ENCODE results near the gene CEMIP.

The CEMIP gene

DNA sequence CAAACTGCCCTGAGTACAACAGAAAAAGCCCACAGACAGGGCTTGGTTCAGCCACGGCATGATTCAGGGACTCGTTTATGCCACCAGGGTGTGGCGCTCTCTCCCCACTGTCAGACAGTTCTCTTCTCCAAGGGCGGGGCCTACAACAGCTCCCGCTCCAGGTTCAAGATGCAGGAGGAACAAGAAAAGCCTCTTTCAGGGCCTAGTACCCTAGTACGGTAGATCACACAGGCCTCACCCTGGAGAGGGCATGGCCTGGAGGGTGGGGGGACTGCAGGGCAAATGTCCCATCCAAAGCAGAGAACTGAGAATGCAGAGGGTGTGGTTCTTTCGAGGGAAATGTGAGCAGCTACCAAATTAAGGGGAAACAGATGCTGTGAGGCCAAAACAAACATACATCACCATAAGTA lies 198.5 kb downstream of the CEMIP start:
- H3K9ac ChIP-seq (ENCODE audit: low read length in 2 of 2) = no peak overlapping the region

GRCh38 chr15:80978685-80979329 lies 199.6 kb downstream of the CEMIP start:
- H3K27me3 ChIP-seq (ENCODE audit: control insufficient read depth in 1 of 2, insufficient read depth in 2 of 2, low read length in 2 of 2) = no peaks in the 10 kb centered on the region
- no peaks in the 10 kb centered on the region for H3K9me3 ChIP-seq (ENCODE audit: control insufficient read depth in 2 of 2, low read length in 2 of 2)
- H3K4me1 ChIP-seq (ENCODE audit: control insufficient read depth, insufficient read depth, low read length) = peaks cover 5% of the 10 kb centered on the region
- no peak overlapping the region for H3K4me3 ChIP-seq (ENCODE audit: low read length in 2 of 2)
- no peak overlapping the region for H3K27ac ChIP-seq (ENCODE audit: low read length)
- H3K36me3 ChIP-seq (ENCODE audit: control insufficient read depth in 2 of 2, insufficient read depth in 2 of 2, low read length in 2 of 2) = peaks cover 22% of the 10 kb centered on the region in 2 donors
- H3K9ac ChIP-seq (ENCODE audit: low read length in 2 of 2) = no peak overlapping the region

More for the DNA sequence above, 198.5 kb downstream of the CEMIP start:
- H3K36me3 ChIP-seq (ENCODE audit: control insufficient read depth in 2 of 2, insufficient read depth in 2 of 2, low read length in 2 of 2) = peaks cover 22% of the 10 kb centered on the region in 2 donors
- no peaks in the 10 kb centered on the region for H3K27me3 ChIP-seq (ENCODE audit: control insufficient read depth in 1 of 2, insufficient read depth in 2 of 2, low read length in 2 of 2)
- peaks cover 5% of the 10 kb centered on the region for H3K4me1 ChIP-seq (ENCODE audit: control insufficient read depth, insufficient read depth, low read length)
- no peak overlapping the region for H3K4me3 ChIP-seq (ENCODE audit: low read length in 2 of 2)
- H3K9me3 ChIP-seq (ENCODE audit: control insufficient read depth in 2 of 2, low read length in 2 of 2) = no peaks in the 10 kb centered on the region
- H3K27ac ChIP-seq (ENCODE audit: low read length) = no peak overlapping the region

GRCh38 chr15:80979538-80980200 lies 200.5 kb downstream of the CEMIP start:
- peaks cover 22% of the 10 kb centered on the region in 2 donors for H3K36me3 ChIP-seq (ENCODE audit: control insufficient read depth in 2 of 2, insufficient read depth in 2 of 2, low read length in 2 of 2)
- no peaks in the 10 kb centered on the region for H3K9me3 ChIP-seq (ENCODE audit: control insufficient read depth in 2 of 2, low read length in 2 of 2)
- no peak overlapping the region for H3K4me3 ChIP-seq (ENCODE audit: low read length in 2 of 2)
- H3K27me3 ChIP-seq (ENCODE audit: control insufficient read depth in 1 of 2, insufficient read depth in 2 of 2, low read length in 2 of 2) = no peaks in the 10 kb centered on the region
- no peak overlapping the region for H3K9ac ChIP-seq (ENCODE audit: low read length in 2 of 2)
- peaks cover 5% of the 10 kb centered on the region for H3K4me1 ChIP-seq (ENCODE audit: control insufficient read depth, insufficient read depth, low read length)
- H3K27ac ChIP-seq (ENCODE audit: low read length) = no peak overlapping the region

DNA sequence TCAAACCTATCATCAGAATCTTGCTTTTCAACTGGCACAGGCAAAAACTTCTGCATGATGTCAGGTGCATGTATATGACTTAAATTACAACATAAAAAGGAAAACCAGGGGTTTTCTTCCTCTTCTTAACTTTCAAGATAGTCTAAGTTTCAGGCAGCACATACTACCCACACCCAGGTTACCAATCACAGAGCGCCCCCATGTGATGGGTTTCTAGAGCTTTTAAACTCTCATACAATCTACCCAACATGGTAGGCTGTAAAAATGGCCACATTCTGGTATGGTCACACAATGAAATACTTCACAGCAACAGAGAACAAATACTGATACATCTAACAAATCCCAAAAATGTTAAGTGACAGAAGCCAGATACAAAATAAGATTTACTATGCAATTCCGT lies 203.0 kb downstream of the CEMIP start:
- H3K9ac ChIP-seq (ENCODE audit: low read length in 2 of 2) = no peak overlapping the region
- no peaks in the 10 kb centered on the region for H3K9me3 ChIP-seq (ENCODE audit: control insufficient read depth in 2 of 2, low read length in 2 of 2)
- H3K4me1 ChIP-seq (ENCODE audit: control insufficient read depth, insufficient read depth, low read length) = peaks cover 10% of the 10 kb centered on the region
- H3K27me3 ChIP-seq (ENCODE audit: control insufficient read depth in 1 of 2, insufficient read depth in 2 of 2, low read length in 2 of 2) = no peaks in the 10 kb centered on the region
- no peak overlapping the region for H3K4me3 ChIP-seq (ENCODE audit: low read length in 2 of 2)
- H3K36me3 ChIP-seq (ENCODE audit: control insufficient read depth in 2 of 2, insufficient read depth in 2 of 2, low read length in 2 of 2) = peaks cover 18 to 22% of the 10 kb centered on the region in 2 donors
- no peak overlapping the region for H3K27ac ChIP-seq (ENCODE audit: low read length)

DNA sequence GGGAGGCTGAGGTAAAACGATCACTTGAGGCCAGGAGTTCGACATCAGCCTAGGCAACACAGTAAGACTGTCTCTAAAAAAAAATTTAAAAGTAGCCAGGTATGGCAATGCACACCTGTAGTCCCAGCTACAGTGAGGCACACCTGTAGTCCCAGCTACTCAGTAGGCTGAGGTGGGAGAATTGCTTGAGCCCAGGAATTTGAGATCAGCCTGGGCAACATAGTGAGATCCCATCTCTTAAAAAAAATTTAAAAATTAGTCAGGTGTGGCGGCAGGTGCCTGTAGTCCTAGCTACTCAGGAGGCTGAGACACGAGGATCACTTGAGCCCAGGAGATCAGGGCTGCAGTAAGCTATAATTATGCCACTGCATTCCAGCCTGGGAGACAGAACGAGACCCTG lies 203.7 kb downstream of the CEMIP start:
- Histone ChIP-seq H3K36me3 (ENCODE audit: control insufficient read depth in 2 of 2, insufficient read depth in 2 of 2, low read length in 2 of 2) (peaks cover 16 to 22% of the 10 kb centered on the region in 2 donors), H3K27ac (ENCODE audit: low read length) (no peak overlapping the region), H3K27me3 (ENCODE audit: control insufficient read depth in 1 of 2, insufficient read depth in 2 of 2, low read length in 2 of 2) (no peaks in the 10 kb centered on the region), H3K9me3 (ENCODE audit: control insufficient read depth in 2 of 2, low read length in 2 of 2) (no peaks in the 10 kb centered on the region), H3K9ac (ENCODE audit: low read length in 2 of 2) (no peak overlapping the region), H3K4me1 (ENCODE audit: control insufficient read depth, insufficient read depth, low read length) (peaks cover 6% of the 10 kb centered on the region), H3K4me3 (ENCODE audit: low read length in 2 of 2) (no peak overlapping the region)

GRCh38 chr15:80984856-80985255 lies 205.7 kb downstream of the CEMIP start:
- H3K27ac ChIP-seq (ENCODE audit: low read length) = no peak overlapping the region
- peaks cover 19% of the 10 kb centered on the region for H3K4me1 ChIP-seq (ENCODE audit: control insufficient read depth, insufficient read depth, low read length)
- no peak overlapping the region for H3K9ac ChIP-seq (ENCODE audit: low read length in 2 of 2)
- H3K9me3 ChIP-seq (ENCODE audit: control insufficient read depth in 2 of 2, low read length in 2 of 2) = no peaks in the 10 kb centered on the region
- no peak overlapping the region for H3K4me3 ChIP-seq (ENCODE audit: low read length in 2 of 2)
- H3K36me3 ChIP-seq (ENCODE audit: control insufficient read depth in 2 of 2, insufficient read depth in 2 of 2, low read length in 2 of 2) = peaks cover 5% of the 10 kb centered on the region in 2 donors
- no peaks in the 10 kb centered on the region for H3K27me3 ChIP-seq (ENCODE audit: control insufficient read depth in 1 of 2, insufficient read depth in 2 of 2, low read length in 2 of 2)

GRCh38 chr15:80985981-80986380 lies 206.8 kb downstream of the CEMIP start:
- H3K9me3 ChIP-seq (ENCODE audit: control insufficient read depth in 2 of 2, low read length in 2 of 2) = no peaks in the 10 kb centered on the region
- no peak overlapping the region for H3K4me3 ChIP-seq (ENCODE audit: low read length in 2 of 2)
- H3K27me3 ChIP-seq (ENCODE audit: control insufficient read depth in 1 of 2, insufficient read depth in 2 of 2, low read length in 2 of 2) = no peaks in the 10 kb centered on the region
- H3K9ac ChIP-seq (ENCODE audit: low read length in 2 of 2) = no peak overlapping the region
- H3K27ac ChIP-seq (ENCODE audit: low read length) = no peak overlapping the region
- H3K4me1 ChIP-seq (ENCODE audit: control insufficient read depth, insufficient read depth, low read length) = peaks cover 19% of the 10 kb centered on the region
- H3K36me3 ChIP-seq (ENCODE audit: control insufficient read depth in 2 of 2, insufficient read depth in 2 of 2, low read length in 2 of 2) = peaks cover 0 to 2% of the 10 kb centered on the region in 2 donors

GRCh38 chr15:80986487-80986886 lies 207.3 kb downstream of the CEMIP start:
- H3K27ac ChIP-seq (ENCODE audit: low read length) = no peak overlapping the region
- H3K36me3 ChIP-seq (ENCODE audit: control insufficient read depth in 2 of 2, insufficient read depth in 2 of 2, low read length in 2 of 2) = peaks cover 0 to 2% of the 10 kb centered on the region in 2 donors
- H3K4me3 ChIP-seq (ENCODE audit: low read length in 2 of 2) = no peak overlapping the region
- no peaks in the 10 kb centered on the region for H3K27me3 ChIP-seq (ENCODE audit: control insufficient read depth in 1 of 2, insufficient read depth in 2 of 2, low read length in 2 of 2)
- H3K9me3 ChIP-seq (ENCODE audit: control insufficient read depth in 2 of 2, low read length in 2 of 2) = no peaks in the 10 kb centered on the region
- peaks cover 19% of the 10 kb centered on the region for H3K4me1 ChIP-seq (ENCODE audit: control insufficient read depth, insufficient read depth, low read length)
- no peak overlapping the region for H3K9ac ChIP-seq (ENCODE audit: low read length in 2 of 2)

DNA sequence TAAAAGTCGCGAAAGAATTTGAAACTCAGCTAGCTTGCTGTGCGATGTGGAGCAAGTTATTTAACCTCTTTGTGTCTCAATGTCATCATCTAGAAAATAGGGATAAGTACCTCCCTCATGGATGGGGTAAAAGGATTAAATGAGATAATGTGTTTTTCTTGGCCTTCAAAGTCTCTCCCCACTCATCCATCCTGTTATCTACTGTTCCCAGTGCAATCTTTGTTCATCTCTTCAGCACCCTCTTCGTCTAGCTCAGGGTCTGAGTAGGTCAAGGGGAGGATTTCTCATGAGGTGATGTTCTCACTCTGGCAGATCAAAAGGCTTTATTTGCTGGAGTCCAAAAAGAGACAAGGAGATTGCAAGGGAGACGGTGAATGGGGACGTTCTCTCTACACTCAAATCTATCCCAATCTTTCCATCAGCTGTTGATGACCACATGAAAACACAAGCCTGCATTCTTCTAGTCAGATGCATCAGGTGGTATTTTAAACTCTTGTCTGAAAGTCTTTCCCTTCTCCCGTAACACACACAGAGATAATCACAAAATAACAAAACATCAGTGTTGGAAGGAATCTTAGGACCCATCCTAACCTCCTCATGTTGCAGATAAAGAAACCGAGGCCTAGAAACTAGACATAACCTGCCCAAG lies 209.1 kb downstream of the CEMIP start:
- H3K9me3 ChIP-seq (ENCODE audit: control insufficient read depth in 2 of 2, low read length in 2 of 2) = no peaks in the 10 kb centered on the region
- H3K27me3 ChIP-seq (ENCODE audit: control insufficient read depth in 1 of 2, insufficient read depth in 2 of 2, low read length in 2 of 2) = no peaks in the 10 kb centered on the region
- H3K4me3 ChIP-seq (ENCODE audit: low read length in 2 of 2) = peak overlapping the region; percentile 86 to 98
- no peaks in the 10 kb centered on the region for H3K36me3 ChIP-seq (ENCODE audit: control insufficient read depth in 2 of 2, insufficient read depth in 2 of 2, low read length in 2 of 2)
- peaks cover 19% of the 10 kb centered on the region for H3K4me1 ChIP-seq (ENCODE audit: control insufficient read depth, insufficient read depth, low read length)
- no peak overlapping the region for H3K27ac ChIP-seq (ENCODE audit: low read length)
- peak overlapping the region in 1 of 2 donors; percentile 81 for H3K9ac ChIP-seq (ENCODE audit: low read length in 2 of 2)

- peak overlapping the region; percentile 86 to 98 for H3K4me3 ChIP-seq (ENCODE audit: low read length in 2 of 2)
- peaks cover 19% of the 10 kb centered on the region for H3K4me1 ChIP-seq (ENCODE audit: control insufficient read depth, insufficient read depth, low read length)
- peak overlapping the region; percentile 85 for H3K27ac ChIP-seq (ENCODE audit: low read length)
- H3K36me3 ChIP-seq (ENCODE audit: control insufficient read depth in 2 of 2, insufficient read depth in 2 of 2, low read length in 2 of 2) = no peaks in the 10 kb centered on the region
- no peaks in the 10 kb centered on the region for H3K9me3 ChIP-seq (ENCODE audit: control insufficient read depth in 2 of 2, low read length in 2 of 2)
- peak overlapping the region; percentile 81 to 89 for H3K9ac ChIP-seq (ENCODE audit: low read length in 2 of 2)
- no peaks in the 10 kb centered on the region for H3K27me3 ChIP-seq (ENCODE audit: control insufficient read depth in 1 of 2, insufficient read depth in 2 of 2, low read length in 2 of 2)
Observed at GRCh38 chr15:80989081-80989517, 209.9 kb downstream of the CEMIP start.

All from stomach smooth muscle (tissue), 2 donors.